ENCODE data around the gene RNF135. TPM values are rescaled to one million over a fixed set of nuclear protein-coding genes. Genes with fewer than 3 reads are reported as not detected.
"Not testable (repeated sequence)": the region's sequence is repeated elsewhere in the genome, so short reads cannot be mapped to it uniquely, and the experiment has no call there.

Gene RNF135
- total RNA-seq, 1 experiment from 2014 or later: 0.64 TPM

- TF ChIP-seq CTCF (IDR thresholded peaks at IDR 0.05; ENCODE audit: insufficient read depth in 1 of 2, low read depth in 1 of 2, low read length in 1 of 2, severe bottlenecking in 1 of 2, unreplicated experiment in 1 of 2): no peak
- peak overlapping the region; percentile 74 for H3K4me3 ChIP-seq (ENCODE audit: low read depth, low read length)
- H3K9me3 ChIP-seq: no peaks in the 10 kb centered on the region
- intact Hi-C loops (cut with micrococcal nuclease; ENCODE audit: unreplicated experiment): loop anchor here (10.0 kb wide), 1 partner anchor 84 kb away; the partner anchor contains the start of gene ADAP2
- ChIA-PET POLR2A (interaction anchor here (0.7 to 0.8 kb wide), 2 partner anchors 86 to 200 kb away, joined by 3 to 21 read pairs; partner anchors contain the start of gene NF1), CTCF (interaction anchor here (0.7 to 1.2 kb wide), 3 partner anchors 11 to 208 kb away, joined by 3 to 6 read pairs (median 4); no protein-coding TSS in a partner anchor)
- H3K4me1 Mint-ChIP-seq (ENCODE audit: low read depth, unreplicated experiment): peaks cover 18% of the 10 kb centered on the region
- peaks cover 6% of the 10 kb centered on the region for H3K36me3 Mint-ChIP-seq (ENCODE audit: insufficient read depth, unreplicated experiment)
- peak overlapping the region; percentile 79 for H3K4me3 Mint-ChIP-seq (ENCODE audit: unreplicated experiment)
- no TSS peak for BruUV-seq (replicated peaks)
- H3K4me1 ChIP-seq: no peaks in the 10 kb centered on the region; the same call in 1 of the 2 replicates
- no peaks in the 10 kb centered on the region for H3K27me3 ChIP-seq (replicated peaks; ENCODE audit: control insufficient read depth, insufficient read depth, low read length)
- DNase-seq: peak; percentile 67 to 71
- H3K27ac Mint-ChIP-seq (ENCODE audit: unreplicated experiment): peak overlapping the region; percentile 76
- no peaks in the 10 kb centered on the region for H3K27me3 Mint-ChIP-seq (ENCODE audit: insufficient read depth, unreplicated experiment)
- H3K36me3 ChIP-seq (ENCODE audit: control insufficient read depth, insufficient read depth, low read length): no peaks in the 10 kb centered on the region
- H3K9me3 Mint-ChIP-seq (ENCODE audit: unreplicated experiment): no peaks in the 10 kb centered on the region
Observed at GRCh38 chr17:31008374-31009041, 37.7 kb downstream of the RNF135 start.

GRCh38 chr17:31009042-31009702 lies 38.3 kb downstream of the RNF135 start:
- POLR2A ChIA-PET: interaction anchor here (0.7 to 0.8 kb wide), 2 partner anchors 86 to 199 kb away, joined by 3 to 21 read pairs; partner anchors contain the start of gene NF1

GRCh38 chr17:31010014-31010413 lies 39.2 kb downstream of the RNF135 start:
- H3K27me3 ChIP-seq (replicated peaks; ENCODE audit: control insufficient read depth, insufficient read depth, low read length); H3K4me1 ChIP-seq; H3K9me3 Mint-ChIP-seq (ENCODE audit: unreplicated experiment); H3K36me3 ChIP-seq (ENCODE audit: control insufficient read depth, insufficient read depth, low read length); H3K9me3 ChIP-seq; H3K36me3 Mint-ChIP-seq (ENCODE audit: insufficient read depth, unreplicated experiment); H3K27ac Mint-ChIP-seq (ENCODE audit: unreplicated experiment); intact Hi-C loops (cut with micrococcal nuclease; ENCODE audit: unreplicated experiment); H3K4me3 Mint-ChIP-seq (ENCODE audit: unreplicated experiment); CTCF ChIA-PET; H3K27me3 Mint-ChIP-seq (ENCODE audit: insufficient read depth, unreplicated experiment); DNase-seq; H3K4me3 ChIP-seq (ENCODE audit: low read depth, low read length); POLR2A ChIA-PET; BruUV-seq (replicated peaks): not testable (repeated sequence)
- H3K4me1 Mint-ChIP-seq (ENCODE audit: low read depth, unreplicated experiment): peaks cover 18% of the 10 kb centered on the region

More at GRCh38 chr17:31009042-31009702, 38.3 kb downstream of the RNF135 start:
- intact Hi-C loops (cut with micrococcal nuclease; ENCODE audit: unreplicated experiment): loop anchor here (10.0 kb wide), 1 partner anchor 84 kb away; the partner anchor contains the start of gene ADAP2
- H3K4me3 ChIP-seq (ENCODE audit: low read depth, low read length): peak overlapping the region; percentile 74
- not testable (repeated sequence) for H3K36me3 ChIP-seq (ENCODE audit: control insufficient read depth, insufficient read depth, low read length); H3K9me3 ChIP-seq; DNase-seq; H3K27me3 ChIP-seq (replicated peaks; ENCODE audit: control insufficient read depth, insufficient read depth, low read length); H3K27me3 Mint-ChIP-seq (ENCODE audit: insufficient read depth, unreplicated experiment); H3K4me1 ChIP-seq; H3K36me3 Mint-ChIP-seq (ENCODE audit: insufficient read depth, unreplicated experiment); H3K9me3 Mint-ChIP-seq (ENCODE audit: unreplicated experiment)
- peak overlapping the region; percentile 76 for H3K27ac Mint-ChIP-seq (ENCODE audit: unreplicated experiment)
- CTCF ChIA-PET: interaction anchor here (1.1 to 1.2 kb wide), 2 partner anchors 12 to 207 kb away, joined by 3 to 4 read pairs; no protein-coding TSS in a partner anchor
- H3K4me3 Mint-ChIP-seq (ENCODE audit: unreplicated experiment): peak overlapping the region; percentile 79
- peaks cover 18% of the 10 kb centered on the region for H3K4me1 Mint-ChIP-seq (ENCODE audit: low read depth, unreplicated experiment)
- BruUV-seq (replicated peaks): TSS peak; percentile 28

GRCh38 chr17:31013844-31014243 lies 43.0 kb downstream of the RNF135 start:
- CTCF ChIA-PET: no interaction called here
- Histone ChIP-seq H3K27me3 (replicated peaks; ENCODE audit: control insufficient read depth, insufficient read depth, low read length) (no peaks in the 10 kb centered on the region), H3K36me3 (ENCODE audit: control insufficient read depth, insufficient read depth, low read length) (no peaks in the 10 kb centered on the region), H3K4me3 (ENCODE audit: low read depth, low read length) (no peak overlapping the region), H3K4me1 (no peaks in the 10 kb centered on the region), H3K9me3 (no peaks in the 10 kb centered on the region)
- POLR2A ChIA-PET: no interaction called here
- no peak for DNase-seq
- intact Hi-C loops (cut with micrococcal nuclease; ENCODE audit: unreplicated experiment): loop anchor here (2.0 kb wide), 1 partner anchor 359 kb away; no protein-coding TSS in a partner anchor
- Mint-ChIP-seq H3K36me3 (ENCODE audit: insufficient read depth, unreplicated experiment) (no peaks in the 10 kb centered on the region), H3K4me3 (ENCODE audit: unreplicated experiment) (no peak overlapping the region), H3K4me1 (ENCODE audit: low read depth, unreplicated experiment) (no peaks in the 10 kb centered on the region), H3K27me3 (ENCODE audit: insufficient read depth, unreplicated experiment) (no peaks in the 10 kb centered on the region), H3K27ac (ENCODE audit: unreplicated experiment) (no peak overlapping the region), H3K9me3 (ENCODE audit: unreplicated experiment) (no peaks in the 10 kb centered on the region)
- no TSS peak for BruUV-seq (replicated peaks)
- TF ChIP-seq CTCF (IDR thresholded peaks at IDR 0.05; ENCODE audit: insufficient read depth in 1 of 2, low read depth in 1 of 2, low read length in 1 of 2, severe bottlenecking in 1 of 2, unreplicated experiment in 1 of 2): no peak

All from Caco-2 (cell line).